HepG2 (cell line): Measurements from ENCODE around the gene AUP1. TPM values are rescaled to one million over a fixed set of nuclear protein-coding genes. Genes with fewer than 3 reads are reported as not detected.

Experiments used
- ATF7-NPFF ChIP-seq: sonication (generic); formaldehyde crosslinking; IDR thresholded peaks from 2 replicates; pipeline ENCODE4 v1.8.1; 2023; ENCODE audit warnings: mild to moderate bottlenecking, low read depth, missing genetic modification reagents, moderate library complexity
- ATRX ChIP-seq: sonication (generic); formaldehyde crosslinking; IDR thresholded peaks from 2 replicates; pipeline ENCODE4 v1.4.0; 2020; ENCODE audit warnings: missing genetic modification reagents, borderline replicate concordance
- EP300 ChIP-seq, 3 experiments: sonication (generic) in 1 of 3; formaldehyde crosslinking in 1 of 3; IDR thresholded peaks; 2 replicates each; pipeline versions ENCODE4 v1.5.1 to v1.6.1; 2011 to 2020; ENCODE audit warnings: low read depth in 2 of 3, low read length in 2 of 3, borderline replicate concordance in 1 of 3, improper control_type of control experiment in 1 of 3, mild to moderate bottlenecking in 1 of 3, missing genetic modification reagents in 1 of 3, moderate library complexity in 1 of 3
- ERF ChIP-seq: IDR thresholded peaks from 2 replicates; pipeline ENCODE4 v1.6.1; 2018; ENCODE audit warnings: missing biosample characterization, missing genetic modification reagents
- FOXK2 ChIP-seq: fragments of 450-650 bp; IDR thresholded peaks from 2 replicates; pipeline ENCODE4 v1.6.1; 2016
- HOXA7 ChIP-seq: sonication (generic); formaldehyde crosslinking; IDR thresholded peaks from 2 replicates; pipeline ENCODE4 v1.8.1; 2022; ENCODE audit warnings: mild to moderate bottlenecking, missing genetic modification reagents, moderate library complexity
- MED8 ChIP-seq: sonication (generic); formaldehyde crosslinking; IDR thresholded peaks from 2 replicates; pipeline ENCODE4 v1.8.1; 2023; ENCODE audit warnings: mild to moderate bottlenecking, missing genetic modification reagents; ENCODE audit not compliant: insufficient replicate concordance
- MLLT10 ChIP-seq: sonication (generic); formaldehyde crosslinking; IDR thresholded peaks from 2 replicates; pipeline ENCODE4 v1.4.0; 2020; ENCODE audit warnings: missing genetic modification reagents
- MYPOP ChIP-seq: sonication (generic); formaldehyde crosslinking; IDR thresholded peaks from 2 replicates; pipeline ENCODE4 v1.8.1; 2023; ENCODE audit warnings: mild to moderate bottlenecking, moderate library complexity, missing genetic modification reagents
- NBN ChIP-seq: fragments of 450-650 bp; conservative IDR thresholded peaks from 2 replicates; pipeline ENCODE4 v1.6.1; 2017
- NR2F2 ChIP-seq: IDR thresholded peaks from 2 replicates; pipeline ENCODE4 v1.6.1; 2012; ENCODE audit warnings: low read depth, inconsistent platforms, borderline replicate concordance
- ONECUT2 ChIP-seq: sonication (generic); formaldehyde crosslinking; IDR thresholded peaks from 2 replicates; pipeline ENCODE4 v1.4.0; 2020; ENCODE audit warnings: missing genetic modification reagents
- PITX1 ChIP-seq: sonication (generic); formaldehyde crosslinking; IDR thresholded peaks from 2 replicates; pipeline ENCODE4 v1.5.1; 2020; ENCODE audit warnings: mild to moderate bottlenecking, missing genetic modification reagents
- SIN3A ChIP-seq: IDR thresholded peaks from 2 replicates; pipeline ENCODE4 v1.6.1; 2011; ENCODE audit warnings: low read depth, mild to moderate bottlenecking, control low read depth, low read length, borderline replicate concordance
- SMAD3 ChIP-seq: sonication (generic); formaldehyde crosslinking; IDR thresholded peaks from 2 replicates; pipeline ENCODE4 v1.4.0; 2020; ENCODE audit warnings: missing genetic modification reagents
- SP5 ChIP-seq: IDR thresholded peaks from 2 replicates; pipeline ENCODE4 v1.6.1; 2016; ENCODE audit warnings: low read depth, borderline replicate concordance
- UBTF ChIP-seq: sonication (generic); formaldehyde crosslinking; IDR thresholded peaks from 2 replicates; pipeline ENCODE4 v1.4.0; 2020; ENCODE audit warnings: mild to moderate bottlenecking, missing genetic modification reagents
- ZIK1 ChIP-seq: sonication (generic); formaldehyde crosslinking; IDR thresholded peaks from 2 replicates; pipeline ENCODE4 v1.5.0; 2020; ENCODE audit warnings: mild to moderate bottlenecking, low read depth, missing genetic modification reagents, borderline replicate concordance
- ZKSCAN1 ChIP-seq: fragments of 150-350 bp; IDR thresholded peaks from 2 replicates; pipeline ENCODE4 v1.6.1; 2014; ENCODE audit warnings: low read length
- ZMYM3 ChIP-seq: sonication (generic); formaldehyde crosslinking; IDR thresholded peaks from 2 replicates; pipeline ENCODE4 v1.5.1; 2020; ENCODE audit warnings: mild to moderate bottlenecking, missing genetic modification reagents
- ZNF274 ChIP-seq: sonication (generic); formaldehyde crosslinking; IDR thresholded peaks from 2 replicates; pipeline ENCODE4 v1.5.1; 2020; ENCODE audit warnings: mild to moderate bottlenecking, missing genetic modification reagents
- ZNF343 ChIP-seq: sonication (generic); formaldehyde crosslinking; IDR thresholded peaks from 2 replicates; pipeline ENCODE4 v1.4.0; 2020; ENCODE audit warnings: mild to moderate bottlenecking, missing genetic modification reagents
- ZNF460 ChIP-seq: sonication (generic); formaldehyde crosslinking; IDR thresholded peaks from 2 replicates; pipeline ENCODE4 v1.5.1; 2020; ENCODE audit warnings: missing genetic modification reagents, mild to moderate bottlenecking, borderline replicate concordance
- ZNF644 ChIP-seq: IDR thresholded peaks from 2 replicates; pipeline ENCODE4 v1.6.1; 2016; ENCODE audit warnings: low read depth
- ZNF777 ChIP-seq: sonication (generic); formaldehyde crosslinking; IDR thresholded peaks from 2 replicates; pipeline ENCODE4 v1.4.0; 2020; ENCODE audit warnings: missing genetic modification reagents
- ZNF839 ChIP-seq: sonication (generic); formaldehyde crosslinking; IDR thresholded peaks from 2 replicates; pipeline ENCODE4 v1.4.0; 2020; ENCODE audit warnings: missing genetic modification reagents, mild to moderate bottlenecking, borderline replicate concordance
- ZNF841 ChIP-seq: sonication (generic); formaldehyde crosslinking; IDR thresholded peaks from 2 replicates; pipeline ENCODE4 v1.8.1; 2023; ENCODE audit warnings: missing genetic modification reagents, borderline replicate concordance
- polyA plus RNA-seq, 8 experiments: library from polyadenylated mRNA; depleted of rRNA in 3 of 8; stranded (reverse) in 7 of 8; unstranded in 1 of 8; fragments of >200 nt; fragmentation: Illumina TruSeq in 4 of 8; extraction: Trizol in 4 of 8; gene quantifications; 2 replicates each; pipeline versions ENCODE4 v1.2.1 to v1.2.3, GENCODE V29; 2011 to 2016; ENCODE audit warnings: low read depth in 4 of 8, missing spikeins in 1 of 8, mixed read lengths in 1 of 8; ENCODE audit not compliant: insufficient read depth in 1 of 8
- total RNA-seq, 5 experiments: library from RNA; depleted of rRNA; stranded (reverse); fragments of >200 nt; fragmentation: Illumina TruSeq; extraction: Trizol; gene quantifications; 2 replicates each; pipeline ENCODE4 v1.2.3, GENCODE V29; 2016; ENCODE audit warnings: low read depth in 1 of 5

AUP1 gene
- total and polyA plus RNA-seq, 2 of the 13 experiments (the other 11 are each of a cell fraction or from before 2014, with no cell fraction given) = 174 to 267 TPM

GRCh38 chr2:74488643-74489481, 40.6 kb downstream of the AUP1 start (continued):
- TF ChIP-seq UBTF (peak; percentile 44; the same call in 1 of the 2 replicates), ATRX (no peak), ZNF644 (CRISPR knock-in tag) (no peak), NR2F2 (peak; percentile 91), SIN3A (no peak), PITX1 (CRISPR knock-in tag) (peak; percentile 85), MED8 (peak; percentile 57), NBN (no peak), ONECUT2 (peak; percentile 99), FOXK2 (peak; percentile 51; the same call in 1 of the 2 replicates), ERF (0 out of 2 replicates have a peak, but pooled peaks have one; percentile 34), ZNF841 (CRISPR knock-in tag) (peak; percentile 86), MLLT10 (CRISPR knock-in tag) (no peak), ATF7-NPFF (CRISPR knock-in tag) (no peak), ZNF343 (CRISPR knock-in tag) (no peak), SP5 (CRISPR knock-in tag) (peak; percentile 28; the same call in 1 of the 2 replicates), ZKSCAN1 (0 out of 2 replicates have a peak, but pooled peaks have one; percentile 10), ZMYM3 (CRISPR knock-in tag) (peak; percentile 72), ZNF777 (CRISPR knock-in tag) (no peak), ZIK1 (no peak), MYPOP (0 out of 2 replicates have a peak, but pooled peaks have one; percentile 11), ZNF460 (CRISPR knock-in tag) (peak; percentile 76; the same call in 1 of the 2 replicates), SMAD3 (CRISPR knock-in tag) (peak; percentile 72; the same call in 1 of the 2 replicates), HOXA7 (CRISPR knock-in tag) (peak; percentile 93; the same call in 1 of the 2 replicates), EP300 (IDR thresholded peaks at IDR 0.05; ENCODE audit: low read depth in 2 of 2, low read length in 2 of 2) (peak; percentile 92 to 98), EP300 (CRISPR knock-in tag; IDR thresholded peaks at IDR 0.05; ENCODE audit: borderline replicate concordance) (peak; percentile 92), ZNF274 (no peak; the same call in 1 of the 2 replicates), ZNF839 (CRISPR knock-in tag) (0 out of 2 replicates have a peak, but pooled peaks have one; percentile 48)
